Lower lobe of right lung (tissue), 2 donors: ENCODE data around the gene AGFG1. TPM values are rescaled to one million over a fixed set of nuclear protein-coding genes. Genes with fewer than 3 reads are reported as not detected.

Experiments used
- ATAC-seq, 2 donors: fragments of 200-7000 bp; cut with Tn5 transposase; one replicate each; pipeline ENCODE4 v1.9.1; 2020 to 2022; ENCODE audit warnings: mild to moderate bottlenecking in 2 of 2, moderate library complexity in 2 of 2
- DNase-seq: peaks from one replicate; pipeline ENCODE4 v3.0.0-alpha.2; 2020
- H3K27ac ChIP-seq: fragments of 200-600 bp; one replicate; pipeline ENCODE4 v1.8.0; 2022
- H3K27me3 ChIP-seq: fragments of 200-600 bp; one replicate; pipeline ENCODE4 v1.8.0; 2022; ENCODE audit warnings: low read depth
- H3K36me3 ChIP-seq: fragments of 200-600 bp; one replicate; pipeline ENCODE4 v1.8.0; 2022; ENCODE audit warnings: mild to moderate bottlenecking
- H3K4me1 ChIP-seq: fragments of 200-600 bp; one replicate; pipeline ENCODE4 v1.8.0; 2022
- H3K4me3 ChIP-seq: fragments of 200-600 bp; one replicate; pipeline ENCODE4 v1.8.0; 2022; ENCODE audit warnings: mild to moderate bottlenecking
- H3K9me3 ChIP-seq: fragments of 200-600 bp; one replicate; pipeline ENCODE4 v1.8.0; 2022
- CTCF ChIP-seq: fragments of 200-600 bp; IDR thresholded peaks from one replicate; pipeline ENCODE4 v1.8.0; 2022; ENCODE audit warnings: antibody characterized with exemption, mild to moderate bottlenecking
- intact Hi-C: fragments of 100-400 bp; cut with DNase I; formaldehyde crosslinking; loops from one replicate; pipeline ENCODE4 v1.11.0; 2022
- total RNA-seq: library from RNA; stranded (reverse); fragmentation: NEBNext Ultra II Directional; extraction: Animal tissue kit (Norgen Biotek cat#: 25700); gene quantifications from one replicate; pipeline ENCODE4 v1.2.1, GENCODE V29; 2021
- donor health status: DM: no; HTN: yes; CAD: no; lungs with severe emphysema.

The AGFG1 gene
- total RNA-seq, 1 donor from 2014 or later = 100 TPM

- no peak for ATAC-seq
- H3K9me3 ChIP-seq = peaks cover 6% of the 10 kb centered on the region
- DNase-seq = no peak
- H3K27ac ChIP-seq = no peak overlapping the region
- no peaks in the 10 kb centered on the region for H3K27me3 ChIP-seq
- H3K4me3 ChIP-seq = no peak overlapping the region
- intact Hi-C loops = no loop called here
- no peaks in the 10 kb centered on the region for H3K4me1 ChIP-seq
- TF ChIP-seq CTCF = no peak
- H3K36me3 ChIP-seq = no peaks in the 10 kb centered on the region
Measured at GRCh38 chr2:227578642-227579041, 106.7 kb downstream of the AGFG1 start.

GRCh38 chr2:227579791-227580190 lies 107.8 kb downstream of the AGFG1 start:
- no peak overlapping the region for H3K27ac ChIP-seq
- H3K9me3 ChIP-seq = peaks cover 6% of the 10 kb centered on the region
- no peak for TF ChIP-seq CTCF
- intact Hi-C loops = no loop called here
- ATAC-seq (no peak), DNase-seq (no peak)
- no peaks in the 10 kb centered on the region for H3K36me3 ChIP-seq
- H3K4me3 ChIP-seq = no peak overlapping the region
- H3K27me3 ChIP-seq = no peaks in the 10 kb centered on the region
- no peaks in the 10 kb centered on the region for H3K4me1 ChIP-seq

- no peak overlapping the region for H3K4me3 ChIP-seq
- ATAC-seq (no peak), DNase-seq (no peak)
- H3K9me3 ChIP-seq = peaks cover 6% of the 10 kb centered on the region
- TF ChIP-seq CTCF = no peak
- intact Hi-C loops = no loop called here
- H3K27me3 ChIP-seq = no peaks in the 10 kb centered on the region
- no peaks in the 10 kb centered on the region for H3K36me3 ChIP-seq
- no peaks in the 10 kb centered on the region for H3K4me1 ChIP-seq
- H3K27ac ChIP-seq = no peak overlapping the region
Measured at GRCh38 chr2:227582369-227582768, 110.4 kb downstream of the AGFG1 start.

- H3K9me3 ChIP-seq = no peaks in the 10 kb centered on the region
- H3K36me3 ChIP-seq = no peaks in the 10 kb centered on the region
- no peak for TF ChIP-seq CTCF
- no peak overlapping the region for H3K4me3 ChIP-seq
- H3K27ac ChIP-seq = no peak overlapping the region
- intact Hi-C loops = no loop called here
- no peak for ATAC-seq
- H3K4me1 ChIP-seq = no peaks in the 10 kb centered on the region
- DNase-seq = no peak
- no peaks in the 10 kb centered on the region for H3K27me3 ChIP-seq
Measured at GRCh38 chr2:227592694-227593387, 120.9 kb downstream of the AGFG1 start.

- no peak for ATAC-seq
- intact Hi-C loops = no loop called here
Measured at GRCh38 chr2:227595797-227596196, 123.8 kb downstream of the AGFG1 start.

More at GRCh38 chr2:227595797-227596196, 123.8 kb downstream of the AGFG1 start:
- Histone ChIP-seq H3K4me1 (no peaks in the 10 kb centered on the region), H3K9me3 (no peaks in the 10 kb centered on the region), H3K27me3 (no peaks in the 10 kb centered on the region), H3K4me3 (no peak overlapping the region), H3K27ac (no peak overlapping the region), H3K36me3 (no peaks in the 10 kb centered on the region)
- no peak for TF ChIP-seq CTCF
- no peak for DNase-seq
